ENCODE measurements around the gene CSNK2B.
A peak's percentile ranks its signal among the peaks of the same experiment; 100 is the strongest.

Gene CSNK2B

GRCh38 chr6:31639043-31639442 lies 26.8 kb upstream of the CSNK2B start:
- DNase-seq, result no peak

- no peak for DNase-seq
Measured at GRCh38 chr6:31639449-31639861, 26.4 kb upstream of the CSNK2B start.

- no peak for DNase-seq
Measured at GRCh38 chr6:31640612-31641011, 25.3 kb upstream of the CSNK2B start.

GRCh38 chr6:31641370-31641769 lies 24.5 kb upstream of the CSNK2B start:
- DNase-seq, result no peak

GRCh38 chr6:31642798-31643570 lies 22.9 kb upstream of the CSNK2B start:
- DNase-seq, result no peak

GRCh38 chr6:31643818-31644454 lies 21.9 kb upstream of the CSNK2B start:
- no peak for DNase-seq

GRCh38 chr6:31645325-31645724 lies 20.6 kb upstream of the CSNK2B start:
- DNase-seq, result no peak

- DNase-seq, result no peak
Measured at GRCh38 chr6:31651602-31652191, 14.2 kb upstream of the CSNK2B start.

GRCh38 chr6:31652925-31653724 lies 12.8 kb upstream of the CSNK2B start:
- peak; percentile 100 for DNase-seq

- no peak for DNase-seq
Measured at GRCh38 chr6:31654574-31655348, 11.1 kb upstream of the CSNK2B start.

- no peak for DNase-seq
Measured at GRCh38 chr6:31655349-31656237, 10.3 kb upstream of the CSNK2B start, which contains the start of gene APOM. APOM (plus strand) TSS chr6:31655894; CDS start chr6:31655967, 73 bp downstream.

- no peak for DNase-seq
Measured at GRCh38 chr6:31657406-31658157, 8.3 kb upstream of the CSNK2B start.

- no peak for DNase-seq
Measured at GRCh38 chr6:31658158-31658688, 7.7 kb upstream of the CSNK2B start.

- DNase-seq, result no peak
Measured at GRCh38 chr6:31658983-31659648, 6.8 kb upstream of the CSNK2B start.

GRCh38 chr6:31659649-31660380 lies 6.1 kb upstream of the CSNK2B start:
- no peak for DNase-seq

GRCh38 chr6:31660381-31661261 lies 5.3 kb upstream of the CSNK2B start, which contains the start of gene C6orf47:
C6orf47 (minus strand) TSS chr6:31660778; CDS start chr6:31659947, 831 bp downstream.
- peak; percentile 87 for DNase-seq

- DNase-seq, result no peak
Measured at GRCh38 chr6:31661262-31662123, 4.4 kb upstream of the CSNK2B start.

All from retina (tissue), 1 donor.